GM13977 (cell line): ENCODE measurements around the gene DRAM1.
"Not testable (repeated sequence)": the region's sequence is repeated elsewhere in the genome, so short reads cannot be mapped to it uniquely, and the experiment has no call there.

ENCODE experiments used
- DNase-seq: peaks from one replicate; pipeline ENCODE4 v3.0.0; 2012; ENCODE audit warnings: low spot score
- CTCF ChIP-seq: IDR thresholded peaks from 2 replicates; pipeline ENCODE4 v1.5.1; 2012; ENCODE audit warnings: mild to moderate bottlenecking, control low read depth; ENCODE audit not compliant: insufficient read depth; ENCODE audit errors: extremely low read depth, missing control alignments
- in situ Hi-C: fragments of 300-500 bp; cut with MboI; formaldehyde crosslinking; loops from one replicate; pipeline ENCODE4 v1.12.0; 2022; ENCODE audit warnings: low sequenced_read_pairs, low pct_unique_long_range_greater_than_20kb, mixed read lengths, inconsistent platforms; ENCODE audit not compliant: unreplicated experiment

DRAM1 gene

GRCh38 chr12:101852998-101853397 lies 24.4 kb upstream of the DRAM1 start:
- no peak for DNase-seq
- in situ Hi-C loops = no loop called here
- TF ChIP-seq CTCF = no peak

GRCh38 chr12:101854747-101855146 lies 22.6 kb upstream of the DRAM1 start:
- no peak for TF ChIP-seq CTCF
- in situ Hi-C loops = no loop called here
- no peak for DNase-seq

GRCh38 chr12:101855364-101855884 lies 22.0 kb upstream of the DRAM1 start:
- in situ Hi-C loops = no loop called here
- no peak for TF ChIP-seq CTCF
- no peak for DNase-seq

GRCh38 chr12:101855976-101856375 lies 21.4 kb upstream of the DRAM1 start:
- no peak for TF ChIP-seq CTCF
- in situ Hi-C loops = no loop called here
- no peak for DNase-seq

GRCh38 chr12:101856614-101857013 lies 20.8 kb upstream of the DRAM1 start:
- in situ Hi-C loops, DNase-seq: not testable (repeated sequence)

- DNase-seq = no peak
- TF ChIP-seq CTCF = no peak
- in situ Hi-C loops = no loop called here
These were observed 20.3 kb upstream of the DRAM1 start for GRCh38 chr12:101857043-101857558.

- in situ Hi-C loops = no loop called here
These were observed 19.0 kb upstream of the DRAM1 start for GRCh38 chr12:101858361-101858760.

More at GRCh38 chr12:101858361-101858760, 19.0 kb upstream of the DRAM1 start:
- TF ChIP-seq CTCF = no peak
- DNase-seq = no peak
